ENCODE data around the gene PTPRU. TPM values are rescaled to one million over a fixed set of nuclear protein-coding genes. Genes with fewer than 3 reads are reported as not detected.

Gene PTPRU
- total and polyA plus RNA-seq, 2 of the 8 experiments (the other 6 are each of a cell fraction or from before 2014, with no cell fraction given), result 33.8 to 41.8 TPM

- Histone ChIP-seq H3K18ac (ENCODE audit: extremely low read depth, low read length) (no peak overlapping the region), H3K9me3 (ENCODE audit: insufficient read depth in 2 of 2, low read depth in 1 of 2, low read length in 1 of 2) (no peaks in the 10 kb centered on the region), H3K23ac (ENCODE audit: insufficient read length) (no peak overlapping the region), H4K8ac (ENCODE audit: extremely low read depth, insufficient read depth, low read length) (no peak overlapping the region), H3K9ac (replicated peaks in 1 of 4; ENCODE audit: extremely low read depth in 1 of 4, low read depth in 3 of 4, low read length in 3 of 4) (no peak overlapping the region), H3K79me2 (ENCODE audit: control insufficient read depth in 1 of 2, insufficient read depth in 2 of 2, low read length in 2 of 2) (no peaks in the 10 kb centered on the region), H4K5ac (ENCODE audit: insufficient read length, low read depth, low read length) (no peak overlapping the region), H2AK5ac (ENCODE audit: low read depth, low read length) (no peak overlapping the region), H3K4me1 (replicated peaks in 1 of 4; ENCODE audit: control insufficient read depth in 3 of 4, insufficient read depth in 4 of 4, low read length in 3 of 4) (peaks cover 5 to 14% (median 10%) of the 10 kb centered on the region in 4 experiments), H4K20me1 (replicated peaks in 1 of 2; ENCODE audit: control insufficient read depth in 1 of 2, insufficient read depth in 2 of 2, low read length in 2 of 2) (no peaks in the 10 kb centered on the region), H2BK120ac (replicated peaks; ENCODE audit: low read depth, low read length) (no peak overlapping the region), H3K14ac (ENCODE audit: insufficient read length) (no peak overlapping the region), H3K27me3 (replicated peaks in 1 of 4; ENCODE audit: control insufficient read depth in 3 of 4, extremely low read depth in 1 of 4, insufficient read depth in 3 of 4, low read length in 3 of 4) (no peaks in the 10 kb centered on the region), H2BK5ac (ENCODE audit: low read depth, low read length) (no peak overlapping the region), H3K23me2 (ENCODE audit: low read depth, low read length) (peaks cover 1% of the 10 kb centered on the region; the same call in 1 of the 2 replicates), H3K4me3 (ENCODE audit: extremely low read depth in 1 of 4, insufficient read depth in 2 of 4, low read depth in 3 of 4, low read length in 4 of 4) (no peak overlapping the region), H3K79me1 (ENCODE audit: low read depth, low read length) (no peaks in the 10 kb centered on the region), H2BK12ac (ENCODE audit: low read depth, low read length) (no peak overlapping the region), H3K4ac (replicated peaks; ENCODE audit: insufficient read length, low read depth, low read length) (no peak overlapping the region), H3K36me3 (ENCODE audit: control insufficient read depth in 2 of 4, insufficient read depth in 4 of 4, low read length in 3 of 4) (peaks cover 0 to 4% (median 0%) of the 10 kb centered on the region in 4 experiments; a peak in 3 of 8 replicates), H3K56ac (replicated peaks; ENCODE audit: insufficient read length, low read depth, low read length) (no peak overlapping the region), H2AFZ (ENCODE audit: low read length) (no peak overlapping the region), H2BK20ac (ENCODE audit: low read length) (no peak overlapping the region), H3K4me2 (ENCODE audit: insufficient read depth in 1 of 2, low read depth in 2 of 2, low read length in 2 of 2) (no peak overlapping the region), H4K91ac (replicated peaks; ENCODE audit: insufficient read length, low read length) (no peak overlapping the region), H3K27ac (ENCODE audit: low read depth, low read length) (no peak overlapping the region), H2BK15ac (ENCODE audit: low read length) (no peak overlapping the region)
- no peak for FAIRE-seq
- ChIA-PET POLR2A (ENCODE audit: partially characterized antibody) (interaction anchor here (0.8 kb wide), 1 partner anchor 9 kb away, joined by 3 read pairs; no protein-coding TSS in a partner anchor), CTCF (ENCODE audit: partially characterized antibody) (interaction anchor here (1.0 to 2.7 kb wide), 4 partner anchors 20 to 380 kb away, joined by 3 to 10 read pairs (median 3); no protein-coding TSS in a partner anchor)
- 89% methylated on average over 12 of the region's 12 CpGs; no CpG with 5 or more reads in 1 of the 2 experiments for WGBS, 2 experiments (ENCODE audit: extremely low coverage in 1 of 2, insufficient coverage in 1 of 2, insufficient read length in 1 of 2, insufficient replicate concordance in 2 of 2, low coverage in 1 of 2, low lambda C conversion rate in 2 of 2, missing lambda C conversion rate in 1 of 2)
- DNase-seq (ENCODE audit: low read depth in 1 of 2, low spot score in 2 of 2), result no peak
- TF ChIP-seq SP2 (IDR thresholded peaks at IDR 0.05; ENCODE audit: low read length) (no peak), SUZ12 (IDR thresholded peaks at IDR 0.05; ENCODE audit: low read length) (no peak), ZNF274 (IDR thresholded peaks at IDR 0.05; ENCODE audit: borderline replicate concordance, extremely low read depth, low read length) (no peak), TAF7 (optimal IDR thresholded peaks at IDR 0.05; ENCODE audit: borderline replicate concordance, low read depth, low read length) (no peak), SIRT6 (IDR thresholded peaks at IDR 0.05; ENCODE audit: low read length) (no peak), CREB1 (IDR thresholded peaks at IDR 0.05) (no peak), BRCA1 (IDR thresholded peaks at IDR 0.05; ENCODE audit: low read depth, low read length) (no peak), USF2 (IDR thresholded peaks at IDR 0.05; ENCODE audit: low read length) (no peak), YY1 (IDR thresholded peaks at IDR 0.05; ENCODE audit: low read depth, low read length) (no peak), NANOG (IDR thresholded peaks at IDR 0.05; ENCODE audit: insufficient read depth, low read depth, low read length, poor library complexity, severe bottlenecking) (no peak), POLR2AphosphoS5 (IDR thresholded peaks at IDR 0.05; ENCODE audit: low read depth, low read length) (no peak), SP1 (IDR thresholded peaks at IDR 0.05; ENCODE audit: low read depth, low read length) (no peak), CBX8 (IDR thresholded peaks at IDR 0.05; ENCODE audit: borderline replicate concordance, low read depth, low read length) (no peak)
These were observed 86.7 kb downstream of the PTPRU start for GRCh38 chr1:29322861-29323585.

All from H1 (cell line).